H1 (cell line): ENCODE measurements around the gene POC1B. TPM values are rescaled to one million over a fixed set of nuclear protein-coding genes. Genes with fewer than 3 reads are reported as not detected.

Experiments used
- CTCF ChIA-PET: fragments of 300-600 bp; sonication (Branson Sonifier 250); formaldehyde crosslinking; loops from one replicate; lab custom pipeline; 2021; ENCODE audit not compliant: partially characterized antibody; lab: Charles Lee
- POLR2A ChIA-PET: fragments of 300-600 bp; sonication (Branson Sonifier 250); formaldehyde crosslinking; loops from one replicate; lab custom pipeline; 2021; ENCODE audit warnings: inconsistent platforms; ENCODE audit not compliant: partially characterized antibody; lab: Charles Lee
- DNase-seq, 2 experiments: peaks; one replicate each; pipeline versions ENCODE4 v3.0.0 to v3.0.0-alpha.2; 2010 to 2022; ENCODE audit warnings: low spot score in 2 of 2, low read depth in 1 of 2, mixed read lengths in 1 of 2
- FAIRE-seq: peaks from 2 replicates; lab custom pipeline; 2011; peaks lifted over from hg19 to GRCh38; lab: Jason Lieb, UNC
- H2AFZ ChIP-seq: 2 replicates; pipeline ENCODE4 v1.8.1; 2012; ENCODE audit warnings: low read length, inconsistent platforms
- H2AK5ac ChIP-seq: 2 replicates; pipeline ENCODE4 v1.6.1; 2013; ENCODE audit warnings: low read depth, low read length
- H2BK120ac ChIP-seq: replicated peaks from 2 replicates; pipeline ENCODE3; 2013; ENCODE audit warnings: low read depth, low read length, inconsistent platforms
- H2BK12ac ChIP-seq: 2 replicates; pipeline ENCODE4 v1.6.1; 2013; ENCODE audit warnings: low read depth, low read length
- H2BK15ac ChIP-seq: 2 replicates; pipeline ENCODE4 v1.6.1; 2013; ENCODE audit warnings: low read length
- H2BK20ac ChIP-seq: 2 replicates; pipeline ENCODE4 v1.6.1; 2013; ENCODE audit warnings: low read length
- H2BK5ac ChIP-seq: 2 replicates; pipeline ENCODE4 v1.6.1; 2013; ENCODE audit warnings: low read depth, low read length
- H3K14ac ChIP-seq: 2 replicates; pipeline ENCODE4 v1.6.1; 2013; ENCODE audit warnings: inconsistent platforms; ENCODE audit not compliant: insufficient read length
- H3K18ac ChIP-seq: 2 replicates; pipeline ENCODE4 v1.6.1; 2013; ENCODE audit warnings: low read length; ENCODE audit errors: extremely low read depth
- H3K23ac ChIP-seq: 2 replicates; pipeline ENCODE4 v1.6.1; 2013; ENCODE audit warnings: inconsistent platforms; ENCODE audit not compliant: insufficient read length
- H3K23me2 ChIP-seq: 2 replicates; pipeline ENCODE4 v1.6.1; 2013; ENCODE audit warnings: low read depth, low read length
- H3K27ac ChIP-seq: 2 replicates; pipeline ENCODE4 v1.6.1; 2011; ENCODE audit warnings: low read depth, low read length, inconsistent platforms
- H3K27me3 ChIP-seq, 4 experiments: replicated peaks in 1 of 4; 1 replicate in 1 of 4; 2 replicates in 3 of 4; pipeline versions ENCODE4 v1.6.1 to v1.8.1; 2011 to 2013; ENCODE audit warnings: low read length in 3 of 4, mild to moderate bottlenecking in 3 of 4, inconsistent platforms in 2 of 4, mixed read lengths in 2 of 4, moderate library complexity in 1 of 4; ENCODE audit not compliant: control insufficient read depth in 3 of 4, insufficient read depth in 3 of 4; ENCODE audit errors: extremely low read depth in 1 of 4
- H3K36me3 ChIP-seq, 4 experiments: 2 replicates each; pipeline versions ENCODE4 v1.6.1 to v1.8.1; 2011 to 2013; ENCODE audit warnings: mild to moderate bottlenecking in 4 of 4, low read length in 3 of 4, moderate library complexity in 2 of 4, control low read depth in 1 of 4, inconsistent platforms in 1 of 4; ENCODE audit not compliant: insufficient read depth in 4 of 4, control insufficient read depth in 2 of 4
- H3K4ac ChIP-seq: replicated peaks from 2 replicates; pipeline ENCODE3; 2013; ENCODE audit warnings: low read length, low read depth, mixed read lengths, inconsistent platforms; ENCODE audit not compliant: insufficient read length
- H3K4me1 ChIP-seq, 4 experiments: replicated peaks in 1 of 4; 1 replicate in 1 of 4; 2 replicates in 3 of 4; pipeline versions ENCODE4 v1.6.1 to v1.8.1; 2011 to 2013; ENCODE audit warnings: low read length in 3 of 4, inconsistent platforms in 2 of 4, mixed read lengths in 1 of 4; ENCODE audit not compliant: insufficient read depth in 4 of 4, control insufficient read depth in 3 of 4
- H3K4me2 ChIP-seq, 2 experiments: 2 replicates each; pipeline versions ENCODE4 v1.6.1 to v1.8.1; 2011 to 2013; ENCODE audit warnings: low read depth in 2 of 2, low read length in 2 of 2, control low read depth in 1 of 2, inconsistent platforms in 1 of 2, mild to moderate bottlenecking in 1 of 2; ENCODE audit not compliant: insufficient read depth in 1 of 2
- H3K4me3 ChIP-seq, 4 experiments: fragments of 200-600, 300-600 bp in 1 of 4; sonication (generic), shearing (Covaris generic), sonication (Bioruptor Twin) in 1 of 4; 2 replicates each; pipeline versions ENCODE4 v1.5.1 to v1.8.1; 2011 to 2016; ENCODE audit warnings: low read length in 4 of 4, low read depth in 3 of 4, control low read depth in 2 of 4, inconsistent platforms in 2 of 4, mild to moderate bottlenecking in 2 of 4, mixed read lengths in 1 of 4, moderate library complexity in 1 of 4; ENCODE audit not compliant: insufficient read depth in 2 of 4; ENCODE audit errors: extremely low read depth in 1 of 4
- H3K56ac ChIP-seq: replicated peaks from 2 replicates; pipeline ENCODE3; 2013; ENCODE audit warnings: low read depth, mild to moderate bottlenecking, mixed read lengths, low read length, inconsistent platforms; ENCODE audit not compliant: insufficient read length
- H3K79me1 ChIP-seq: 2 replicates; pipeline ENCODE4 v1.6.1; 2013; ENCODE audit warnings: low read depth, low read length, control low read depth
- H3K79me2 ChIP-seq, 2 experiments: 2 replicates each; pipeline versions ENCODE4 v1.6.1 to v1.8.1; 2012 to 2013; ENCODE audit warnings: low read length in 2 of 2, mild to moderate bottlenecking in 2 of 2, inconsistent platforms in 1 of 2; ENCODE audit not compliant: insufficient read depth in 2 of 2, control insufficient read depth in 1 of 2
- H3K9ac ChIP-seq, 4 experiments: replicated peaks in 1 of 4; 1 replicate in 1 of 4; 2 replicates in 3 of 4; pipeline versions ENCODE4 v1.6.1 to v1.8.1; 2011 to 2013; ENCODE audit warnings: low read depth in 3 of 4, low read length in 3 of 4, control low read depth in 2 of 4, mild to moderate bottlenecking in 2 of 4, moderate library complexity in 2 of 4, inconsistent platforms in 1 of 4; ENCODE audit errors: extremely low read depth in 1 of 4
- H3K9me3 ChIP-seq, 2 experiments: 2 replicates each; pipeline versions ENCODE4 v1.6.1 to v1.8.1; 2012 to 2013; ENCODE audit warnings: mild to moderate bottlenecking in 2 of 2, moderate library complexity in 2 of 2, control low read depth in 1 of 2, inconsistent platforms in 1 of 2, low read depth in 1 of 2, low read length in 1 of 2, mixed read lengths in 1 of 2; ENCODE audit not compliant: insufficient read depth in 2 of 2
- H4K20me1 ChIP-seq, 2 experiments: replicated peaks in 1 of 2; 2 replicates each; pipeline versions ENCODE3 to v1.8.1; 2011 to 2013; ENCODE audit warnings: inconsistent platforms in 2 of 2, low read length in 2 of 2, mild to moderate bottlenecking in 1 of 2; ENCODE audit not compliant: insufficient read depth in 2 of 2, control insufficient read depth in 1 of 2
- H4K5ac ChIP-seq: 2 replicates; pipeline ENCODE4 v1.6.1; 2013; ENCODE audit warnings: low read length, low read depth, mixed read lengths, inconsistent platforms; ENCODE audit not compliant: insufficient read length
- H4K8ac ChIP-seq: 2 replicates; pipeline ENCODE4 v1.8.0; 2013; ENCODE audit warnings: mild to moderate bottlenecking, moderate library complexity, low read length, inconsistent platforms; ENCODE audit not compliant: insufficient read depth; ENCODE audit errors: extremely low read depth
- H4K91ac ChIP-seq: replicated peaks from 2 replicates; pipeline ENCODE3; 2013; ENCODE audit warnings: low read length, mixed read lengths, inconsistent platforms; ENCODE audit not compliant: insufficient read length
- BCL11A ChIP-seq, 2 experiments: IDR thresholded peaks; one replicate each; pipeline ENCODE4 v1.6.1; 2011; ENCODE audit warnings: low read depth in 2 of 2, low read length in 2 of 2, mild to moderate bottlenecking in 2 of 2
- BRCA1 ChIP-seq: IDR thresholded peaks from 2 replicates; pipeline ENCODE4 v1.6.1; 2012; ENCODE audit warnings: low read depth, low read length, improper control_type of control experiment
- CBX8 ChIP-seq: fragments of 300-800, 300-1000 bp; sonication (generic); IDR thresholded peaks from 2 replicates; pipeline ENCODE4 v1.7.1; 2016; ENCODE audit warnings: low read depth, low read length, borderline replicate concordance
- EGR1 ChIP-seq: IDR thresholded peaks from 2 replicates; pipeline ENCODE4 v1.6.1; 2011; ENCODE audit warnings: low read depth, low read length, borderline replicate concordance
- EZH2 ChIP-seq: fragments of 200-600 bp; sonication (generic); IDR thresholded peaks from 2 replicates; pipeline ENCODE4 v1.7.1; 2012; ENCODE audit warnings: low read depth, mild to moderate bottlenecking, moderate library complexity, low read length, inconsistent platforms; ENCODE audit not compliant: severe bottlenecking
- GABPA ChIP-seq: IDR thresholded peaks from 2 replicates; pipeline ENCODE4 v1.6.1; 2011; ENCODE audit warnings: mild to moderate bottlenecking, low read length, moderate library complexity, borderline replicate concordance; ENCODE audit not compliant: insufficient read depth
- GTF2F1 ChIP-seq: IDR thresholded peaks from 2 replicates; pipeline ENCODE4 v1.6.1; 2012; ENCODE audit warnings: low read depth, low read length, improper control_type of control experiment, borderline replicate concordance
- JUND ChIP-seq: IDR thresholded peaks from 2 replicates; pipeline ENCODE4 v1.6.1; 2011; ENCODE audit warnings: mild to moderate bottlenecking, improper control_type of control experiment, low read length
- NANOG ChIP-seq: IDR thresholded peaks from 2 replicates; pipeline ENCODE4 v1.6.1; 2011; ENCODE audit warnings: low read length, low read depth, mild to moderate bottlenecking, inconsistent platforms; ENCODE audit not compliant: insufficient read depth, poor library complexity, severe bottlenecking
- PHF8 ChIP-seq: fragments of 200-600 bp; sonication (generic); conservative IDR thresholded peaks from 2 replicates; pipeline ENCODE4 v1.7.1; 2012; ENCODE audit warnings: low read depth, mild to moderate bottlenecking, inconsistent platforms, low read length, moderate library complexity
- POLR2A ChIP-seq, 2 experiments: IDR thresholded peaks; 1 replicate in 1 of 2; 2 replicates in 1 of 2; pipeline ENCODE4 v1.6.1; 2011; ENCODE audit warnings: low read depth in 2 of 2, low read length in 2 of 2, mild to moderate bottlenecking in 2 of 2; ENCODE audit errors: control extremely low read depth in 1 of 2
- POLR2AphosphoS5 ChIP-seq: IDR thresholded peaks from 2 replicates; pipeline ENCODE4 v1.6.1; 2011; ENCODE audit warnings: low read depth, low read length
- RAD21 ChIP-seq, 2 experiments: IDR thresholded peaks in 1 of 2; conservative IDR thresholded peaks in 1 of 2; 2 replicates each; pipeline ENCODE4 v1.6.1; 2011; ENCODE audit warnings: low read depth in 2 of 2, low read length in 2 of 2, improper control_type of control experiment in 1 of 2, inconsistent platforms in 1 of 2, mild to moderate bottlenecking in 1 of 2, moderate library complexity in 1 of 2
- SIRT6 ChIP-seq: IDR thresholded peaks from one replicate; pipeline ENCODE4 v1.7.1; 2012; ENCODE audit warnings: low read length, inconsistent platforms
- WGBS, 2 experiments: shearing (Covaris generic) in 1 of 2; methylation state at CpG; one replicate each; pipeline versions ENCODE4 v1.1.6 to v1.1.7; 2013 to 2015; ENCODE audit warnings: low lambda C conversion rate in 2 of 2, mixed read lengths in 2 of 2, inconsistent platforms in 1 of 2, low coverage in 1 of 2, missing lambda C conversion rate in 1 of 2; ENCODE audit not compliant: insufficient replicate concordance in 2 of 2, insufficient coverage in 1 of 2, insufficient read length in 1 of 2; ENCODE audit errors: extremely low coverage in 1 of 2, missing lambda C conversion rate in 1 of 2; 5-methylcytosine and 5-hydroxymethylcytosine counted together
- polyA plus RNA-seq, 7 experiments: library from polyadenylated mRNA; depleted of rRNA in 3 of 7; stranded (reverse) in 5 of 7; unstranded in 2 of 7; fragments of >200 nt in 5 of 7; fragments of 200-250 nt in 2 of 7; gene quantifications; 1 replicate in 5 of 7; 2 replicates in 1 of 7; 4 replicates in 1 of 7; pipeline versions ENCODE4 v1.2.1 to v1.2.3, GENCODE V29; 2011 to 2013; ENCODE audit warnings: missing spikeins in 2 of 7, mixed read lengths in 2 of 7
- total RNA-seq: library from RNA; stranded (reverse); fragmentation: NEBNext Ultra II Directional; extraction: Animal tissue kit (Norgen Biotek cat#: 25700); gene quantifications from 2 replicates; pipeline ENCODE4 v1.2.1, GENCODE V29; 2021

Gene POC1B
- total and polyA plus RNA-seq, 2 of the 8 experiments (the other 6 are each of a cell fraction or from before 2014, with no cell fraction given): 7.5 to 16.3 TPM

DNA sequence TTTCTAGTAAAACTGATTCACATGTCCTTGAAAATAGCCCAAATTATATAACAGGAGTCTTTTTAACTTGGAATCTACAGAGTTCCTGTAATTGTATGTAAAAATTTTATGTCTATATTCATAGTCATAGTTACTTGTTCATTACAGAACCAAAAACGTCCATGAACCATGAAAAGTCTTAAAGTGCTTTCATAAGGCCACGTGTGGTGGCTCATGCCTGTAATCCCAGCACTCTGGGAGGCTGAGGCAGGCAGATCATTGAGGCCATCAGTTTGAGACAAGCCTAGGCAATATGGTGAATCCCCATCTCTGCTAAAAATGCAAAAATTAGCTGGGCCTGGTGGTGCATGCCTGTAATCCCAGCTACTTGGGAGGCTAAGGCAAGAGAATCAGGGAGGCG is 49.6 kb downstream of the POC1B start:
- CTCF ChIA-PET: interaction anchor here (0.9 to 1.5 kb wide), 2 partner anchors 15 to 456 kb away, joined by 3 to 4 read pairs; no protein-coding TSS in a partner anchor
- Histone ChIP-seq H3K4me3 (no peak overlapping the region), H2AK5ac (no peak overlapping the region), H3K18ac (no peak overlapping the region), H2BK12ac (no peak overlapping the region), H3K56ac (no peak overlapping the region), H3K23ac (no peak overlapping the region), H2AFZ (no peak overlapping the region), H3K27ac (no peak overlapping the region), H3K4ac (no peak overlapping the region), H2BK120ac (no peak overlapping the region), H2BK15ac (no peak overlapping the region), H3K23me2 (no peaks in the 10 kb centered on the region), H3K9ac (no peak overlapping the region), H3K36me3 (no peaks in the 10 kb centered on the region), H4K91ac (no peak overlapping the region), H4K5ac (no peak overlapping the region), H2BK20ac (no peak overlapping the region), H3K14ac (no peak overlapping the region), H4K8ac (no peak overlapping the region), H3K9me3 (no peaks in the 10 kb centered on the region), H3K27me3 (no peaks in the 10 kb centered on the region), H3K4me1 (no peaks in the 10 kb centered on the region), H4K20me1 (no peaks in the 10 kb centered on the region), H3K79me2 (no peaks in the 10 kb centered on the region), H3K79me1 (no peaks in the 10 kb centered on the region), H3K4me2 (no peak overlapping the region), H2BK5ac (no peak overlapping the region)
- POLR2A ChIA-PET: no interaction called here
- DNase-seq: no peak
- 87% methylated on average over 3 of the region's 3 CpGs; no CpG with 5 or more reads in 1 of the 2 experiments for WGBS, 2 experiments
- no peak for FAIRE-seq
- no peak for TF ChIP-seq CBX8
- TF ChIP-seq JUND: no peak
- no peak for TF ChIP-seq NANOG
- TF ChIP-seq SIRT6: no peak
- TF ChIP-seq PHF8: no peak
- TF ChIP-seq POLR2AphosphoS5: no peak
- no peak for TF ChIP-seq GABPA
- TF ChIP-seq RAD21 (IDR thresholded peaks at IDR 0.05 in 1 of 2, conservative IDR thresholded peaks at IDR 0.05 in 1 of 2; ENCODE audit: low read depth in 2 of 2, low read length in 2 of 2): no peak
- TF ChIP-seq BCL11A (IDR thresholded peaks at IDR 0.05; ENCODE audit: low read depth in 2 of 2, low read length in 2 of 2): no peak
- no peak for TF ChIP-seq POLR2A (IDR thresholded peaks at IDR 0.05; ENCODE audit: control extremely low read depth in 1 of 2, low read depth in 2 of 2, low read length in 2 of 2)
- no peak for TF ChIP-seq EZH2
- TF ChIP-seq BRCA1: no peak
- TF ChIP-seq GTF2F1: no peak
- TF ChIP-seq EGR1: no peak
